ENCODE data around the gene WNT9A.

DNA sequence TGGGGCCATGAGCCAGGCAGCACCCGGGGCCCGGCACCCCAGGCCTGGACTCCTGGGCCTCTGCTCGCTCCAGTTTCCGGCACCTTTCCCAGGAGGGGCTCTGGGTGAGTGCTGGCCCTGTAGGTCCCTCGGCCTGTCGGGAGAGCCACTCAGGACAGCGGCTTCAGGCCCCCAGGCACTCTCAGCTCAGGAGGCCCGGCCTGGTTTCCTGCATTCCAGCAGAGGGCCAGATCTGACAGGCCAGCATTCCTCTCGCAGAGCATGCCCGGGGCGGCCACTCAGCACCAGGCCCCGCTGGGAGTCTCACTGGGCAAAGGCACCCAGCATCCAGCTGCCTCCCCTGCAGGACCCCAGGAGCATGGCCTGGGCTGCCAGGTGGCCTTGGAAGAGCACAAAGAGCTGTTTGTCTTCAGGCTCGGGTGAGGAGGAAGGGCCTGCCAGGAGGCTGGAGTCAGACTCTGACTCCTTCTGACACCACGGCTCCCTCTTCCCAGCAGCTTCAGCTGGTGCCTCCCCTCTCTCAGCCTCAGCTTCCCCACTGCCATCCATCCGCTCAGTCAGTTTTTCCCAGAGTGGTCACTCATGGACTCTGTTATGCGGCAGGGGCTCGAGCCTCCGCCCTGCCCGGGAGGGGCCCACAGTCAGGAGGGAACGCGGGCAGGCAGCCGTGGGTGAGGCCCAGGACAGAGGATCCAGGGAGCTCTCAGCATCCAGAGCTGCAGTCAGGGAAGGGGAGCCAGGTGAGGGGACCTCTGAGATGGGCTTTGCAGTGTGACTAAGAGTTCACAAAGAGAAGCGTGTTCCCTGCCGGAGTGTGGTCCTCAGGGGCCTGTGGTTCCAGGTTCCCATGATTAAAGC lies 51.7 kb downstream of the WNT9A start:
- TF ChIP-seq CEBPB (IDR thresholded peaks at IDR 0.05; ENCODE audit: low read depth, low read length), result no peak
- TF ChIP-seq, protein P1, sequence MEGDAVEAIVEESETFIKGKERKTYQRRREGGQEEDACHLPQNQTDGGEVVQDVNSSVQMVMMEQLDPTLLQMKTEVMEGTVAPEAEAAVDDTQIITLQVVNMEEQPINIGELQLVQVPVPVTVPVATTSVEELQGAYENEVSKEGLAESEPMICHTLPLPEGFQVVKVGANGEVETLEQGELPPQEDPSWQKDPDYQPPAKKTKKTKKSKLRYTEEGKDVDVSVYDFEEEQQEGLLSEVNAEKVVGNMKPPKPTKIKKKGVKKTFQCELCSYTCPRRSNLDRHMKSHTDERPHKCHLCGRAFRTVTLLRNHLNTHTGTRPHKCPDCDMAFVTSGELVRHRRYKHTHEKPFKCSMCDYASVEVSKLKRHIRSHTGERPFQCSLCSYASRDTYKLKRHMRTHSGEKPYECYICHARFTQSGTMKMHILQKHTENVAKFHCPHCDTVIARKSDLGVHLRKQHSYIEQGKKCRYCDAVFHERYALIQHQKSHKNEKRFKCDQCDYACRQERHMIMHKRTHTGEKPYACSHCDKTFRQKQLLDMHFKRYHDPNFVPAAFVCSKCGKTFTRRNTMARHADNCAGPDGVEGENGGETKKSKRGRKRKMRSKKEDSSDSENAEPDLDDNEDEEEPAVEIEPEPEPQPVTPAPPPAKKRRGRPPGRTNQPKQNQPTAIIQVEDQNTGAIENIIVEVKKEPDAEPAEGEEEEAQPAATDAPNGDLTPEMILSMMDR (conservative IDR thresholded peaks at IDR 0.05; ENCODE audit: low read depth, low read length), result no peak
- no peak for TF ChIP-seq MAFK (IDR thresholded peaks at IDR 0.05; ENCODE audit: low read depth, low read length)
- TF ChIP-seq POLR2A (IDR thresholded peaks at IDR 0.05; ENCODE audit: low read depth, low read length), result no peak
- TF ChIP-seq RAD21 (IDR thresholded peaks at IDR 0.05; ENCODE audit: low read length), result no peak
- TF ChIP-seq MAZ (IDR thresholded peaks at IDR 0.05; ENCODE audit: borderline replicate concordance, low read depth, low read length), result no peak
